Tibial nerve (tissue), 4 donors: ENCODE data around the gene B4GALT2.

ENCODE experiments used
- CTCF ChIP-seq, 5 experiments: fragments of 200-600 bp in 3 of 5; fragments of 450-650 bp in 2 of 5; sonication (generic) in 3 of 5; IDR thresholded peaks; one replicate each; pipeline ENCODE4 v1.5.1; 2016 to 2019; ENCODE audit warnings: antibody characterized with exemption in 5 of 5, mild to moderate bottlenecking in 3 of 5, moderate library complexity in 2 of 5
- EP300 ChIP-seq, 2 donors: sonication (generic); formaldehyde crosslinking; IDR thresholded peaks; one replicate each; pipeline ENCODE4 v1.6.1; 2017; ENCODE audit warnings: antibody characterized with exemption in 2 of 2, mild to moderate bottlenecking in 1 of 2
- POLR2A ChIP-seq, 2 donors: fragments of 450-650 bp; IDR thresholded peaks; one replicate each; pipeline ENCODE4 v1.6.1; 2017; ENCODE audit warnings: antibody characterized with exemption in 2 of 2, mild to moderate bottlenecking in 2 of 2, moderate library complexity in 2 of 2

DNA sequence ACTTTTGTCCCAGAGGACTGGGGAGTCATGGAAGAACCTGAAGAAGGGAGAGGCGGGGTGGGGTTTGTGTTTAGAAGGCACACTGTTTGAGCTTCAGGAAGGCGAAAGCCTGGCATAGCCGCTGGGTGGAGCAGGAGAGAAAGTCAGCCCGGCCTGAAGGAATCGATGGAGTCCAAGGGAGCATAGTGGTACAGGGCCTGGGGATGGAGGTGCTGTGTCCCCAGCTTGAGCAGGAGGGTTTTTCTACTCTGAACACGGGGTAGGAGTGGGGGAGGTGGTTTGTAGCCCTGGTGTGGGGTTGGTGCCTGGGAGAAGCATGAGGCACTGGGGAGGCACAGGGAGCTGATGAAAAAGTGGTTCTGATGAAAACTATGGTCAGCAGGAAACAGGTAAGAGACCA, 7.7 kb downstream of the B4GALT2 start:
- TF ChIP-seq CTCF (IDR thresholded peaks at IDR 0.05) = no peak
- TF ChIP-seq POLR2A (IDR thresholded peaks at IDR 0.05) = no peak
- TF ChIP-seq EP300 (IDR thresholded peaks at IDR 0.05) = no peak
